ENCODE results near the gene VIT.

DNA sequence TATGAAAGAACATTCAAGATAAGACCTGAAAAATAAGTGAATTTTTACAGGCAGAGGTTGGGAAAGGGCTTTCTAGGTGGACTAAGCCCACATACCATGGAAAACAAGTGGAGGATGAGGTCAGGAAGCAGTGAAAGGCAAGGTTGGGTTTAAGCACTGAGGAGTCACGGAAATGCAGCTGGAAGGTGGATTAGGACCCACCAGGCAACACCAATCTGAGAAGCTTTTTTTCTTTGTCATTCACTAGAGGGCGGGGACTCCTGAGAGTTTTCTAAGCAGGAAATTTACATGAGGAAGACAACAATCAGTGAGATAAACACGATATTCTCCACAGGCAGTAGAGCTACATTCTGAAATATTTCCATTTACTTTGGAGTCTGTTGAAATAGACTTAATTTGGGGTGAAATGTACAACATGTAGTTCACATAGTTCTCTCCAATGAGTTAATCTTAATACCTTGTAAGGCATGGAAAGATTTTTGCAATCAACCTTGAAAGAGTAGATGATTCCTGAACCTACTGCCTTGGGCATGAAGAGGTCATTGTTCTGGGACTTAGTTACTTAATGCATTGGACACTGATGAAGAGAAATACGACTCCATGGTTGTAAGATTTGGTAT is 40.7 kb downstream of the VIT start:
- no peak for TF ChIP-seq POLR2A (IDR thresholded peaks at IDR 0.05)
- TF ChIP-seq, protein P1, sequence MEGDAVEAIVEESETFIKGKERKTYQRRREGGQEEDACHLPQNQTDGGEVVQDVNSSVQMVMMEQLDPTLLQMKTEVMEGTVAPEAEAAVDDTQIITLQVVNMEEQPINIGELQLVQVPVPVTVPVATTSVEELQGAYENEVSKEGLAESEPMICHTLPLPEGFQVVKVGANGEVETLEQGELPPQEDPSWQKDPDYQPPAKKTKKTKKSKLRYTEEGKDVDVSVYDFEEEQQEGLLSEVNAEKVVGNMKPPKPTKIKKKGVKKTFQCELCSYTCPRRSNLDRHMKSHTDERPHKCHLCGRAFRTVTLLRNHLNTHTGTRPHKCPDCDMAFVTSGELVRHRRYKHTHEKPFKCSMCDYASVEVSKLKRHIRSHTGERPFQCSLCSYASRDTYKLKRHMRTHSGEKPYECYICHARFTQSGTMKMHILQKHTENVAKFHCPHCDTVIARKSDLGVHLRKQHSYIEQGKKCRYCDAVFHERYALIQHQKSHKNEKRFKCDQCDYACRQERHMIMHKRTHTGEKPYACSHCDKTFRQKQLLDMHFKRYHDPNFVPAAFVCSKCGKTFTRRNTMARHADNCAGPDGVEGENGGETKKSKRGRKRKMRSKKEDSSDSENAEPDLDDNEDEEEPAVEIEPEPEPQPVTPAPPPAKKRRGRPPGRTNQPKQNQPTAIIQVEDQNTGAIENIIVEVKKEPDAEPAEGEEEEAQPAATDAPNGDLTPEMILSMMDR (IDR thresholded peaks at IDR 0.05) = no peak

All from Peyer's patch (tissue), 4 donors.